Measurements from ENCODE around the gene CADPS2.

CADPS2 gene

DNA sequence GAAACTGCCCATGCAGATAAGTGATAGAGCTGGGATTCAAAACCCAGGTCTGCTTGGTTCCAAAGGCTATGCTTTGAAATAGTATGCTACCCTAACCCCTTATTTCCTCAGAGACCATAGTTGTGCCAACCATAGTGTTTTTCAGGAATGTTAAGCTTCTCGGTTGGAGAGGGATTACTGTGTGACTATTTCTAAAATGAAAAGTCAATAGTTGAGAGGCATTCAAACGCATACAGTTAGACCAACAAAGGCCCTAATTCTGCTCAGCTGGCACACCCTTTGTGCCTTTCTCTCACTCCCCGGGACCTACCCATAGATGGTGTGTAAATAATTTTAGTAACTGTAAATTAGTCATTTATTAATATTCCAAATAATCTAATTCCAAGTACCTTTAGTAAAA, 118.9 kb downstream of the CADPS2 start:
- DNase-seq: no peak

DNA sequence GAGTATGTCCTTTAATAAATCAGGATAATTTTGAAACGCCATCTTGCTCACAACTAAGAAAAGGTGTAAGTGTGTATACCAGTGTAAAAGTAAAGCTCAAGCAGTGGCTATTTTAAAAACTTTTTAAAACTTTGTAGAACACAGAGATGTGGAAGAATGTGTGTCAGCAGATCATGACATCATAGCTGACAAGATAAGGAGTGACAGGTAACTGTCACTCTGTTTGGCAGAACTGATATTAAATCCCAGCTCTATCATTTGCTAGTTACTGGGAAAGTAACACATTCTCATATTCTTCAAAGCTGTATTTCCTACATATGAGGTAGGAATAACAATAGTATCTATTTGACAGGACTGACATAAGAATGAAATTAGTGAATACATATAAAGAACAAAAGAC, 119.7 kb downstream of the CADPS2 start:
- no peak for DNase-seq

DNA sequence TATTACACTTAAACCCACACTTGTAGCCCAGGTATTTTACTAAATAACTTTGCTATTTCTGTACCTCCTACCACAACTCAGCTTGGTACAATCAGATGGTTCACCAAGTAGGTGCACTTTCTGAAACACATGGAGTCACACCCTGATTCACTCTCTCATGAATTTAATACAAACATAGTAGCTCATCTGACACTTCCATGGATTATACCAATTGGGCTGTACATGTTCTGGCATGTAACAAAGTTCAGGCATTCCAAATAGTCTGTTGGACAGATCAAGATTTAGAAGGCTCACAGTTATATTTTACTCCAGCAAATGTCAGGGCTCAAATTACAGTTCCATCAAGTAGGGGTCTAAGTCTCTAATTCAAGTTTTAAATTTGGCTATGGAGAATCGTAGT, 121.4 kb downstream of the CADPS2 start:
- DNase-seq: no peak

DNA sequence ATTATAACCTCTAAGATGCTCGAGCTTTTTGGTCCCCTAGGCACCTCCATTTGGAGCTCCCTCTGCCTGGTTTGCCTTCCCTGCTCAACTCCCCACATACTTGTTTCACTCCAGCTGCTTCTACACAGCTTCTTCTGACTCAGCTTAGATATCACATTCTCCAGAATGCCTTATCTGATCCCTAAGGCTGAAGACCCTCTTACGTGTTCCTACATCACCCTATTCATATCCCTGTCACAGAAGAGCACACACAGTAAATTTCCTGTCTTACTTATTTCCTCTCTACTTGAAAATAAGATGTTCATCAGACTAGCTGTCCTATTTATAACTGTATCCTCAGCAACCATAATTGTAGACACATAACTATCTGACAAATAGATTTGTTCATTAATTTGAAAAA, 122.2 kb downstream of the CADPS2 start:
- DNase-seq: no peak

DNA sequence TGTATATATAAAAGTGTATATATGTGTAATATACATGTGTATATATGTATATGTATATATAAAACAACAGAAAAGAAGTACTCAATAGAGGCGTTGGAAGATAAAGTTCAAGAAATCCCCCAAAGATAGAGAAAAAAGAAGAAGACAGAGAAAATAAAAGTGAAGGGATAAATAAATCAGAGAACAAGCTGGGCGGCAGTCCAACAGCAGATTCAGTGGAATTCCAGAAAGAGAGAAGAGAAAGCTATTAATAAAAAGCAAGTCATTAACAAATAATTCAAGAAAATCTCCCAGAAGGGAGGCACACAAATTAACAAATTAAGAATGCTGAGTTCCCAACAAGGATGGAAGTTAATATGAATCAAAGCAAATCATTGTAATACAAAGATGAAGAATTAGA, 124.2 kb downstream of the CADPS2 start:
- no peak for DNase-seq

DNA sequence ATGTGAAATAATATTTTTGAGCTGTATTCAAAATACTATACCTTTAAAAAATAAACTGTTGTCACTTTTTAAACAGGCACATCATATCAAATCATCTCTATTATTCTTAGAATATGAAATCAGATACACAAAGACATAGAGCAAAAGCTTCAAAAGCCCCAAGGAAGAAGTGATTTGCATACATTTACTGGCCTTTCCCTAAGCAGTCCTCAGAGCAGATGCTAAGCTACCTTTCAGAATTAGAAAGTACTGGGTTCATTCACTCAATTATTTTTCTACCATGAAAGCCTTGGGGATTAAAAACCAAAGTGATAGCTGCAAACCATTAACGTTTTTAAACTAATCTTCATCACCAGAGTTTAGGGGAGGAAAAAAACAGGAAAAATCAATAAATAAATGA, 127.8 kb downstream of the CADPS2 start:
- DNase-seq: no peak

DNA sequence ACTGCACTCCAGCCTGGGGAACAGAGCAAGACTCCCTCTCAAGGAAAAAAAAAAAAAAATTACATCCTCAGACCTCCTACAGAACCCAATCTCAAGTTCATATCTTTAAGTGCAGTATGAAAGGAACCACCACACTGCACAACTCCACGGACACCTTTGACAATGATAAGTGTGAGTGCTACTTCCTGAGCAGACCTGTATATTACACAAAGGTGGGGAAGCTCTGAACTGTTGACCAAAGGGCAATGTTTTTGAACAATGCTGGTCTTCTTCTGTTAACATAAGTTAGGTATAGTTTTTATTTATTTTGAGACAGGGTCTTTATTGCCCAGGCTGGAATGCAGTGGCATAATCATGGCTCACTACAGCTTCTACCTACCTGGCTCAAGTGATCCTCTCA, 129.4 kb downstream of the CADPS2 start:
- DNase-seq: no peak

DNA sequence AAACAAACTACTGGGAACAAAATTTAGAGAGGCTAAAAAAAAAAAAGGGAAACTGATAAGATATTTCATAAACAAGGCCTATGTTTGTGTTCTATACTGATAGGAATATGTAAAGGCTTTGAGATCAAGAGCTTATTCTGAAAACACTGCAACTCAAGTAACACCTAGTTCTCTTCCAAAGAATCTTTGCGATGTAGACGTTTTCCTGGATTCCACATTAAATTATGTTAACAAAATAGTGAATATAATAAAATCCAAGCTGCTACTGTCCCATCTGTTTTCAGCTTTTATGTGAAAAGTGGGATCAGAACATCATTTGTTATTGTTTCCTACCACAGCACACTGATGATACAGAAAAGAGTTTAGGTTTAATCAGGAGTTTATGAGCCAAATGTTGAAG, 130.6 kb downstream of the CADPS2 start:
- DNase-seq: no peak

DNA sequence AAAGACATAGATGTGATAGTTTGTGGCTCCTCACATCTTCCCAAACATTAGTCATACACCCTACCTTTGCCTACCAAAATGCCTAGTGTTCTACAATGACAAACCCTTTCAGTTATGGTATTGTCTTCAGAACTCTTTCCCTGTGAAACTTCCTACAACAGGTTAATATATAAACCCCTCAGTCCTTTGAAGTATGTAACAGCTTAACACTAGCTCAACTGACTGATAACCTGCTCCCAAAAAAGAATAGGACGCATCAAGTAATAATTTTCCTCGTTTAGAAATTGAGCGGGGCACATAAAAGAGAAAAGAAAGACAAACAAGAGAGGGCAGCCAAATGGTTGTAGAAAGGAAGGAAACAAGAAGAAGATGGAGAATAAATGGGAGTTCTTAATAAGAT, 133.7 kb downstream of the CADPS2 start:
- DNase-seq: no peak

DNA sequence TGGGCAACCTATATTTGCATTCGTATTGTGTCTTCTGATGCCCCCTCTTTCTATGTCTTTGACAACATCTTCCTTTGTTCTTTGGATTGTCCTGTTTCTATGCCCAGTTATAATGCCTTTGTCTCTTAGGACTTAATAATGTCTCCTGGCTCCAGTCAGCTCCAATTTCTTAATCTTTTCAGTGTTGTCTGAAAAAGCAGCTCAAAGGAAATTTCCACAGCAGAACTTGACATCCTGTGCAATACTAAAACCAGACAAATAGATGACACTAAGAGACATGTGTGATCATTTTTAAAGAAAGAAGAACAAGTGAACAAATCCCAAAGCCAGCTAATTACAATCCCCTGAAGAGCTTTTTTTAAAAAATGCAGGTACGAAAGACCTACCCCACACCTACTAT, 135.9 kb downstream of the CADPS2 start:
- DNase-seq: no peak

DNA sequence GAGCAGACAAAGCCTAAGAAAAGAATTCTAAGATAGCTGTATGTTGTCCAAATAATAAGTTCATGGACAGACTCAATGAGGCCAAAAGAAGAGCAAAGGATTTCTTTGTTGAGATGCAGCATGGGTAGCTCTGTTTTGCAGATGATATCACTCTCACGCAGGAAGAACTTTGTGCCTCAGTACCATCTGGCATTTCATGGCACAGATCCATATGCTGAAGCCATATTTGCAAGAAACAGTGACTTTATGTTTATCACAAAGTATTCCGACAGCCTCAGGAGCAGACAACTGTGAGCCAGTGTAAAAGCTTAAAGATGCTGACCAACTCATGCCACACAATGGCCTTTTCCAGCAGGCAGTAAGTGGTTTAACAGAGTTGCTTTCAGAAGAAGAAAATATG, 138.1 kb downstream of the CADPS2 start:
- no peak for DNase-seq

DNA sequence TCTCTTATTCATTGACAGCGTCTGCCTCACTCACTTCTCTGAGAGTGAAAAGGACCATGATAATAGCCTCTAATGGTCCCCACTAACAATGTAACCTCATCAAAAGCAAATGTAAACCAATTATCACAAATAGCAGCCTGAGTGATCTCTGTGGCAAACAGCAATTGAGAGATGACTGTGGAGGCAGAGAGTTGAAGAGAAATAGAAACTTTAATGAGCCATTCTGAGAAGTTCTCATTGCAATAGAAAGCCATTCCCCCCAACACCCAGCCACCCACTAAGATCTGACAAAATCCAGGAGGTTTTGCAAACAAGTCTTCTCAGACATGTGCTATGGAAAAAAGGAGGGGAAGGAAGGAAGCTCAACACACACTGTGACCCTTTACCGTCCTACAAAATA, 139.3 kb downstream of the CADPS2 start:
- DNase-seq: no peak

DNA sequence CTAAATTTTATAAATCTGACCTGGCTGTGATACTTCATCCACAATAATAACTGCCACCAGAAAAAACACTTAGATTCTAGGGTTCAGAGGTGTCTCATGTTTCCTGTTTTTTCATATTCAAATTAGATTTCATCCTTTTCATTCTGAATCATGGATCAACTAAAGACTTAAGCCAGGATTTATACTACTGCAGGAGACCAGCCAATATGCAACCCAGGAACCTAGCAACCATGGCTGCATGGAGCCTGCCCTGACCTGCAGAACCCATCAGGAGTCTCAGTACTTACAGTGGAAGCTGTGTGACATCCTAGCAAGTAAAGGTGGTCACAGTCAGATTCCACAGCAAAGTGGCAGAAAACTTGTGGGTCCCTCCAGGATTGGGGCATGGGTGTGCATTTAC, 143.0 kb downstream of the CADPS2 start:
- DNase-seq: no peak

DNA sequence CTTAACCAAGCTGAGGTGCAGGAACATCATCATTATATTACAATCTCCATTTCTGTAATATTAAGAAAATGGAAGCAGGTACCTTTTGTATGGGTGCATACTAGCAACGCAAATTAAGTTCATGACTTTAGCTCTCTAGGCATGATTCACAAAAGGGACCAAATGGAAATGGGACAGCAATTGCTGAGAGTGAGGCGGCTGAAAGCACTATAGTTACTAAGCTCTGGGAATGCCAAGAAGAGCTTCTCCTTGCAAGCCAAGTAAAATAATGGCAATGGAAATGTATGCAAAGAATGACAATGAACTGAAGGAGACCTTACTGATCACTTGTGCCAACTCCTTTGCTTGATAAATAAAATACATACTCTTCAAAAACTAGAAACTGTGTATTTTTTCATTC, 147.3 kb downstream of the CADPS2 start:
- no peak for DNase-seq

DNA sequence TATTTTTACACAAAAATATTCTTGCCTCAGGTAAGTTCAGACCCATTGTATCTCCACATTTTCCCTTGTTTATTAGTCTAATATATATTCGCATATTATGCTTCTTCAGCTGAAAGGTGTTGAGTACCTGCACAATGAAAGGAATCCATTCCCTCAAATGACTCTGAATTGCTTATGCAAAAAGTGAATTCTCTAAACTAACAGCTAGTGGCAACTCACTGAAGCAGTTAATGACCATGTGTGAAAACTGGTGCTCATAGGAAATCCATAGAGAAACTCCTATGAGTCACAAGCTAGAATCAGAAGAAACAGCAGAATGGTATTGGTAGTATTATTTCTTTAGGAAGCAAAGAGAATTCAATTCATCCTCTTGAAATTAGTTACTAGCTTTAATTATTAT, 150.1 kb downstream of the CADPS2 start:
- no peak for DNase-seq

DNA sequence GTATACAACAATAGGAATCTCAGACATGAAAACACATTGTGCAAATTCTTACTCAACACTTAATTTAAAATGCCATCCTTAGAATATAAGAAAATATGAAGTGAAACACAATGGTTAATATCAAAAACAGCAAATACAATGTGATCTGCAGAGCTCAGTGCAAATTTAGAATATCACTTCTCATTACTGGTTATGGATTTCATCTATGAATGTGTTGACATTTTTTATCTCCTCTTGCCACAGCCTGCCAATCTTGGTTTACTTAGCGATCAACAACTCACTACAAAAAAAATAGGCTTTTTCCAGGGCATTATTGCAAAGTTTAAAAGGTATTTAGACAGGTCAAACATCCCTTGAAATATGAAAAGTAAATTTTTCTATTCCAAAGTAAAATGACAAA, 158.5 kb downstream of the CADPS2 start:
- DNase-seq: no peak

DNA sequence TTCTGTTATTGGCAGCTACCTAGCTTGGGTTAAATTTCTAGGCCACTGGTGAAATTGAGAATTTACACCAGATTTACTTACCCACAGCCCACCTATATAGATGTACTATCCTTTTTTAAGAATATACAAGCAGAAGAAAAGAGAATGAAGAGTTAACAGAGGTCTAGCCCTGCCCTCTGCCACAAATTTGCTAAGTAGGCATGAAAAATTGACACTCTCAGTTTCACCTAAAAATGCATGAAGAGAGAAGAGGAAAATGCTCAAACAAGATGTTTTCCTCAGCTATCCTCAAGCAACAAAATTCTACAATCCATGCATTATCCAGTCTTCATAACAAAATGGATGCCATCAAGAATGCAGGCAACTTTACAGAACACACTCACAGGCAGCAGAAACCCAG, 158.9 kb downstream of the CADPS2 start:
- no peak for DNase-seq

DNA sequence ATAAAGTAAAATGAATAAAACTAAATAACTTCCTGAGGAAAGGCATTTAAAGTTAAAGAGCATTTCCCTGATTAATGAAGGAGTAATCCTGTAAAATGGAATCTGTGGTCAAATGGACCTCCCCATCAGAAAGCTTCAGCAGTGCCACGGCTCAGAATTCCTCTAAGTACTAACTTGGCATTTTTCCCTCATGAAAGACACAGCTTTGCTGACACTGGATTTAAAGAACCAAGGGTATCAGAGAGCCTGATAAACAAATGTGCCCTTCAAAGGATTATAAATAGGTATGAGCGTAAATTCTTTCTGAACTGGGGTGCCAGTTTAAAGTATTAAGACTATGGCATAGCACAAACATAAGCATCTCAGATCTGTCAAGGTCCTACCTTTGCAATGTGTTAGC, 159.4 kb downstream of the CADPS2 start:
- DNase-seq: no peak

DNA sequence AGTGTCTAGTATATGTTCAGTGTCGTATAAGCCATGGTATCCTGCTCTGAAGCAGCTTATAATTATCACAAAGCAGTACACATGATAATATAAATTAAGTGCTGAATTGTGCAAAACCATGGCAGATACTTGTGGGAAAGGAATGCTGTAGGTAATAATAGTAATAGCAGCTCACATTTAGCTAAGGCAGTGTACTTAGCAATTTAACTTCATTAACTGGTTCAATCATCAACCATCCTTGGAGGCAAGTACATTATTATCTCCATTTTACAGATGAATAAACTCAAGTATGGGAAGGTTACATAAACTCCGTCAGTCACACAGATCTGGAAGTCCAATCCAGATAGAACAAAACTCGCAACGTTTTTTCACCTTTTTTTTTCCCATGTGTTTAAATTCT, 161.9 kb downstream of the CADPS2 start:
- DNase-seq: no peak

DNA sequence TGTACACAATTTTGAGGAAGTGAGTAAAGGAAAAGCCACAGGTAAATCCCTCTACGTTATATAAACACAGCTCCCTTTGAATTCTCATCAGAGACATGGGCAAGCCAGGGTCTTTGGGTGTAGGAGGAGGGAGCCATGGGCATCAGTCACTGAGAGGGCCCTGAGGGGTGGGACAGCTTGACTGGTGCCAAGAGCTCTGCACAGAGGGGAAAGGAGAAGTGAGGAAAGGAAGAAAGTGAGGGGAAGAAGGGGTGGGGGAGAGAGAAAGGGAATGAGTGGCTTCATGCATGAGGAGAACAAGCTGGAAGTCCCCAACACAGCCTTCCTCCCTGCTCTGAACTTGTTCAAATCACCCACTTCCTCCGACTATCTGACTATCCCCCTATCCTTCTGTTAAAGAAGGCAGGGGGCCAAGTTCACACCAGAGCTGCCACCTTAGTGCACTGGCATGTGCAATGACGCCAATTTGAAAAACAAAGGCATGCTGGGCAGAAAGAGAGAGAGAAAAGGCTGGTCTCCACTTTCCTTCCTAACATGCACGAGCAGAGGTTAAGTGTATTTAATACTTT, 167.2 kb downstream of the CADPS2 start:
- no peak for DNase-seq

DNA sequence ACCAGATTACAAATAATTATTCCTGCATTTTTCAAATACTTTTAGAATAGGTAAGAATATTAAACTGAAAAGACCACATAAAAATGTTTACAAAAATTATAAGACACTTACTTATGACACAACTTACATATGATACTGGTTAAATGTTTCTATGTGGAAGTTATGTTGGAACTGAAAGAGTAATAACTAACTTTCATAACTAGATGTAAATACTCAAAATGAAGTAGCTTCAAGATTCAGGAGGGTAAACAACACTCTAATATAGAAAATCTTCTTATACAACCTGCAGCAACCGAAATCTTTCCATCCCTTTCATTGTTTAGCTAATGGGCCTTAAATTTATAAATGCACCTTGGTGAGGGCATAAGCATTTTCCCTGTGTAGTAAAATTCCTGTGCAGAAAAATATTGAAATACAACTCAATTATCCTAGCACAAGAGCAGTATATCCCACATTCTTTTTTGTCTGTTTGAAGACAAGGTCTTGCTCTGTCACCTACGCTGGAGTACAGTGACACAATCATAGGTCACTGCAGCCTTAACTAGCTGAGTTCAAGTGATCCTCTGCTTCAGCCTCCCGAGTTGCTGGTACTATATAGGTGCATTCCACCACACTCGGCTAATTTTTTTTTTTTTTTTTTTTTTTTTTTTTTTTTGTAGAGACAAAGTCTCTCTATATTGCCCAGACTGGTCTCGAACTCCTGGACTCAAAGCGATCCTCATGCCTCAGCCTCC, 168.7 kb downstream of the CADPS2 start:
- no peak for DNase-seq

DNA sequence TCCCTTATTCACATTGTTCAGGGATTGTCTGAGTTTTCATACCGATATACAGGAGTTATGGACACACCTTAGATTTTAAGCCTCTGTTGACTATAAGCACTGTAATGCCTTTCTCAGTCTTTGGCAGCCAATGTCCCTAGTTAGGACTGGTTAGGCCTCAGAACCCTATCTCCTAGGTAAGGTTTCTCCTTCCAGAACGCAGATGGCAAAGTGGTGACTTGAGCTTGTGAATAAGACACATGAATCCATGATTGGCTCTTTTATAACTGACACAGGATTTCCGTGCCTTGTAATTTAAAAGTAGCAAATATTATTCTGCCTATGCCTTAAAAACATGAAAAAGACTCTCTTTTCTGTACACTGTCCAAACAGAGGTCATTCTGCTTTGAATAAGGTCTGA, 171.1 kb downstream of the CADPS2 start:
- no peak for DNase-seq

DNA sequence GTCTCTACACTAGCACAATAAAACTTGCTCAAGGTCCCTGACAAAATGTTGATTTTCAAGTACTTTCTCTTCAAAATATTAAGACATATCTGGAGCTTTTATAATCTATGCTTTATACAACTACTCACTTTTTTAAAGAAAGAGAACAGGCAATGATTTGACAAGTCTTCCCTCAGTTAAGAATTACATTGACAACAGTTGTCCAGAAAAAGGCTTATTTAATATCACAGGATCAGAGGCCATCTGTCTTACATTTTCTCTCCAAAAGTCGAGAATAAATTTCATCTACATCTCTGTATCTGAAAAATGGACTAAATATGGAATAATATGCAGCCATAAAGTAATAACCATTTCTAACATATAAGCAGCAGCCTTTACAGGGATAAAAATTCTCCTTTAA, 175.3 kb downstream of the CADPS2 start:
- DNase-seq: no peak

DNA sequence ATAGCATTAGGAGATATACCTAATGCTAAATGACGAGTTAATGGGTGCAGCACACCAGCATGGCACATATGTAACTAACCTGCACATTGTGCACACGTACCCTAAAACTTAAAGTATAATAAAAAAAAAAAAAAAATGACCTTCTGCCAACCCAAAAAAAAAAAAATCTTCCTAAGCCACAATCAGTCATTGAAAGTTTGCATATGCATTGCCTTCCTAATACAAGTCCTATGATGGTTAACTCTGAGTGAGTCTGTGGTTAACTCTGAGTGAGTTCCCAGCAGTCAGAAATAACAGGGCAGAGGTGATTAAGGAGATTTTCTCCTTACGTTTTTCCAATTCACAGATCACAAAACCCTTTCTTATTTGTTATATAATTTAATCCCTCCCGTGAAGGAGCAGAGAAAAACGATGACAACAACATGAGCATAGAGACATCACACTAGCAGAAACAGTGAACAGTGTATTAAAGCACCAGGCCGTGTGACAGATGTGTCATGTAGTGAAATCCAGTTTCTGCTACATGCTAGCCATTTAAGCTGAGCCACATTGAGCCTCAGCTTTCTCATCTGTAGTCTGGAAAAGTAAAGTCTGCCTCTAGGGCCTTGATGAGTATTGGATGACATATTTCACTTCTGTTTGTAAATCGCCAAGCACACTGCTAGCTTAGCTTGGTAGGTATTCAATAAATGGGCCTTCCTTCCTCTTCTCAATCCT, 176.2 kb downstream of the CADPS2 start:
- no peak for DNase-seq

Measured in fibroblast of skin of scalp (primary cell).